ENCODE measurements around the gene CCDC9.

The CCDC9 gene

DNA sequence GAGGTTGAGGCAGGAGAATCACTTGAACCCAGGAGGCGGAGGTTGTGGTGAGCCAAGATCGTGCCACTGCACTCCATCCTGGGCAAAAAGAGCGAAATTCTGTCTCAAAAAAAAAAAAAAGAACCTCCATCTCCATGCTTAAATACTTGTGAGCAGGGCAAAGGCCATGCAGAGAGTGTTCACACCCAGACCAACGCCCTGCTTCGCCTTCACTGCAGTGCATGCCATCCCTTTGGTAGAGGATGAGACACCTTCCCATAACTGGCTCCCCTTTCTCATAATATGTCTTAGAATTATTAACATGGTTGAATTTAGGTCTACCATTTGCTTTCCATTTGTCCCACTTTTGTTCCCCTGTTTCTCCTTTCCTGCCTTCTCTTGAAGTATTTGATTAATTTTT is 40.7 kb upstream of the CCDC9 start:
- TF ChIP-seq FOXP2 (optimal IDR thresholded peaks at IDR 0.05; ENCODE audit: borderline replicate concordance, extremely low read depth, extremely low read length, insufficient read depth) (no peak), TAF1 (IDR thresholded peaks at IDR 0.05; ENCODE audit: borderline replicate concordance, insufficient read depth, low read length) (no peak), SIN3A (IDR thresholded peaks at IDR 0.05; ENCODE audit: borderline replicate concordance, insufficient read depth, low read length) (no peak), POLR2AphosphoS5 (IDR thresholded peaks at IDR 0.05; ENCODE audit: low read depth, low read length) (no peak)
- TF ChIP-seq, protein P1, sequence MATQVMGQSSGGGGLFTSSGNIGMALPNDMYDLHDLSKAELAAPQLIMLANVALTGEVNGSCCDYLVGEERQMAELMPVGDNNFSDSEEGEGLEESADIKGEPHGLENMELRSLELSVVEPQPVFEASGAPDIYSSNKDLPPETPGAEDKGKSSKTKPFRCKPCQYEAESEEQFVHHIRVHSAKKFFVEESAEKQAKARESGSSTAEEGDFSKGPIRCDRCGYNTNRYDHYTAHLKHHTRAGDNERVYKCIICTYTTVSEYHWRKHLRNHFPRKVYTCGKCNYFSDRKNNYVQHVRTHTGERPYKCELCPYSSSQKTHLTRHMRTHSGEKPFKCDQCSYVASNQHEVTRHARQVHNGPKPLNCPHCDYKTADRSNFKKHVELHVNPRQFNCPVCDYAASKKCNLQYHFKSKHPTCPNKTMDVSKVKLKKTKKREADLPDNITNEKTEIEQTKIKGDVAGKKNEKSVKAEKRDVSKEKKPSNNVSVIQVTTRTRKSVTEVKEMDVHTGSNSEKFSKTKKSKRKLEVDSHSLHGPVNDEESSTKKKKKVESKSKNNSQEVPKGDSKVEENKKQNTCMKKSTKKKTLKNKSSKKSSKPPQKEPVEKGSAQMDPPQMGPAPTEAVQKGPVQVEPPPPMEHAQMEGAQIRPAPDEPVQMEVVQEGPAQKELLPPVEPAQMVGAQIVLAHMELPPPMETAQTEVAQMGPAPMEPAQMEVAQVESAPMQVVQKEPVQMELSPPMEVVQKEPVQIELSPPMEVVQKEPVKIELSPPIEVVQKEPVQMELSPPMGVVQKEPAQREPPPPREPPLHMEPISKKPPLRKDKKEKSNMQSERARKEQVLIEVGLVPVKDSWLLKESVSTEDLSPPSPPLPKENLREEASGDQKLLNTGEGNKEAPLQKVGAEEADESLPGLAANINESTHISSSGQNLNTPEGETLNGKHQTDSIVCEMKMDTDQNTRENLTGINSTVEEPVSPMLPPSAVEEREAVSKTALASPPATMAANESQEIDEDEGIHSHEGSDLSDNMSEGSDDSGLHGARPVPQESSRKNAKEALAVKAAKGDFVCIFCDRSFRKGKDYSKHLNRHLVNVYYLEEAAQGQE (IDR thresholded peaks at IDR 0.05; ENCODE audit: insufficient read depth in 1 of 2, low read depth in 2 of 2, low read length in 2 of 2), result no peak

DNA sequence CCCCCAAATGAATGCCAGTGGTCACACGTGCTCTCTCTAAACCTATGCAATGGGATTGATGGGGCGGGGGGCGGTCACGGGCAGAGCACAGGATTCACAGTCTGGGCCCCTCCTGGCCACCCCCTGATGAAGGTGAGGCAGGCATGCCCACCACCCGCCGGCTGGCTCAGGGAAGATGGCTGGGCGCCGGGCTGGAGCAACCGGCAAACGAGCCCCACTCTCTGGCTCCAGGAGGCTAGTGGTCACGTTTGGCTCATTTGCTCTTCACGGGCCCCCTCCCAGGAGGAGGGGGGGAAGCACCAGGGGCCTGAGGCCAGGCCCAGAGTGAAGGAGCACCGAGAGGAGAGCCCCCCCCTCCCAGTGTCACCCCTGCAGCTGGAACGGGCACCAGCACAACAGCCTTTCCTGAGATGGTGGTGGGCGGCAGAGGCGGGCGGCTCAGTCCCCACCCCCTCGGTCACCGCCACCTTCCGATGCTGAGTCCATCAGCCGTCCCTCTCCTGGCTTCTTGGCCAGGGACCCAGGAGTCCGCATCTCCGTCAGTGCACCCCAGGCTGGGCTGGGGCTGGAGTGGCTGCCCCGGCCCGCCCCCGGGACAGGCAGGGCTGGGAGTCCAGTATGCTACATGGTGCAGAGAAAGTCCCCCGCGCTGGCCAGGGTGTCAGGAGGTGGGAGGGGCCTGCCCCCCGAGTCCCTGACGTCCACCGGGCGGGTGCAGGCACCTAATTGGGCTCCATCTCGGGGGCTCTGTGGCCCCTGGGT is 35.1 kb upstream of the CCDC9 start:
- TF ChIP-seq, protein P1 (IDR thresholded peaks at IDR 0.05; ENCODE audit: insufficient read depth in 1 of 2, low read depth in 2 of 2, low read length in 2 of 2), result no peak
- TF ChIP-seq POLR2AphosphoS5 (IDR thresholded peaks at IDR 0.05; ENCODE audit: low read depth, low read length) (no peak), TAF1 (IDR thresholded peaks at IDR 0.05; ENCODE audit: borderline replicate concordance, insufficient read depth, low read length) (no peak), FOXP2 (optimal IDR thresholded peaks at IDR 0.05; ENCODE audit: borderline replicate concordance, extremely low read depth, extremely low read length, insufficient read depth) (no peak), SIN3A (IDR thresholded peaks at IDR 0.05; ENCODE audit: borderline replicate concordance, insufficient read depth, low read length) (no peak)

DNA sequence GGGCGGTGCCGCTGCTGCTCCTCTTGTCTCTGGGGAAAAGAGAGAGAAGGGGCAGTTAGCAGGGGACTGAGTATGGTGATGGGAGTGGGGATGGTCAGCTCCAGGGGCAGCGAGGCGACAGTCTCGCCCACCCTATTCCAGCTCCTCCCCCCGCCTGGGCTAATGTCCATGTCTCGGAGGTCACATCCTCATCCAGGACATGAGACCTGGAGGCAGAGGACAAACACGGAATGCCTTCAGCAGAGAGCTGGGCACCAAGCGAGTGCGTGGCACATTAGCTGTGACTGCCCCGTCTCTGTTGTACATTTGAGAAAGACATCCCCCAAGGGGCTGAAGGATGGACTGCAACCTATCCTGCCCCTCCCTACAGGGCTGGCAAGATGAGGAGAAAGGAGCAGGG is 34.4 kb upstream of the CCDC9 start:
- TF ChIP-seq SIN3A (IDR thresholded peaks at IDR 0.05; ENCODE audit: borderline replicate concordance, insufficient read depth, low read length) (no peak), FOXP2 (optimal IDR thresholded peaks at IDR 0.05; ENCODE audit: borderline replicate concordance, extremely low read depth, extremely low read length, insufficient read depth) (no peak)

DNA sequence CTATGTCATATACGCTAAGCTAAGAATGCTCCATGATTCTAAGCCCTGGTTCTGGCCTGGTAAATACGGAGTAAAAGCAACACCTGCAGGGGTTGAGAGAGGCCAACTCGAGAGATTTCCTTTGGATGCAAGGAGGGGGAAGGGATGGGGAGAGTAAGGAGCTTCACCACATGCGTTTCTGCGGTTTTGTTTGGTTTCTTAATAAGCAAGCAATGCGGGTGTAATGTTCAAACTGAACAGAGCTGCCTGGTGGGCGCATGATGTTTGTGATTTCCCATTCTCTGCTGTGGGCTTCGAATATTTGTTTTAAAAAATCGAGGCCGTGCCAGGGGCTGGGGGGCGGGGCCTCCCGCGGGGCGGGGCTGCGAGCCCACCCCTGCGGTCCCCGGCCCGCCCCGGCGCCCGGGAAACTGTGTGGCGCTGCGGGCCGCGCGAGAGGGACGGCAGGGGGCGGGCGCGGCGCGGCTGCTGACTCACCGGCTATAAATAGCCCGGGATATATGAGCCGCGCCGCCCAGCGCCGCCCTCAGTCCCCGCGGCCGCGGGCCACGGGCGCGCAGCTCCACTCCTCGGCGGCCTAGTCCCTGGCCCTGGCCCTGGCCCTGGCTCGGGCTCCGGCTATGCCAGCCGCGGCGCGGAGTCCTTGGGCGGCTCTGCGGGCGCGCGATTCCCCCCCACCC is 30.4 kb upstream of the CCDC9 start:
- TF ChIP-seq FOXP2 (optimal IDR thresholded peaks at IDR 0.05; ENCODE audit: borderline replicate concordance, extremely low read depth, extremely low read length, insufficient read depth), result peak; percentile 61
- peak; percentile 99 for TF ChIP-seq POLR2AphosphoS5 (IDR thresholded peaks at IDR 0.05; ENCODE audit: low read depth, low read length)
- TF ChIP-seq, protein P1 (IDR thresholded peaks at IDR 0.05; ENCODE audit: insufficient read depth in 1 of 2, low read depth in 2 of 2, low read length in 2 of 2), result peak; percentile 29 to 60; a peak in 1 of 4 replicates
- 0 out of 2 replicates have a peak, but pooled peaks have one; percentile 47 for TF ChIP-seq SIN3A (IDR thresholded peaks at IDR 0.05; ENCODE audit: borderline replicate concordance, insufficient read depth, low read length)
- TF ChIP-seq TAF1 (IDR thresholded peaks at IDR 0.05; ENCODE audit: borderline replicate concordance, insufficient read depth, low read length), result peak; percentile 90

DNA sequence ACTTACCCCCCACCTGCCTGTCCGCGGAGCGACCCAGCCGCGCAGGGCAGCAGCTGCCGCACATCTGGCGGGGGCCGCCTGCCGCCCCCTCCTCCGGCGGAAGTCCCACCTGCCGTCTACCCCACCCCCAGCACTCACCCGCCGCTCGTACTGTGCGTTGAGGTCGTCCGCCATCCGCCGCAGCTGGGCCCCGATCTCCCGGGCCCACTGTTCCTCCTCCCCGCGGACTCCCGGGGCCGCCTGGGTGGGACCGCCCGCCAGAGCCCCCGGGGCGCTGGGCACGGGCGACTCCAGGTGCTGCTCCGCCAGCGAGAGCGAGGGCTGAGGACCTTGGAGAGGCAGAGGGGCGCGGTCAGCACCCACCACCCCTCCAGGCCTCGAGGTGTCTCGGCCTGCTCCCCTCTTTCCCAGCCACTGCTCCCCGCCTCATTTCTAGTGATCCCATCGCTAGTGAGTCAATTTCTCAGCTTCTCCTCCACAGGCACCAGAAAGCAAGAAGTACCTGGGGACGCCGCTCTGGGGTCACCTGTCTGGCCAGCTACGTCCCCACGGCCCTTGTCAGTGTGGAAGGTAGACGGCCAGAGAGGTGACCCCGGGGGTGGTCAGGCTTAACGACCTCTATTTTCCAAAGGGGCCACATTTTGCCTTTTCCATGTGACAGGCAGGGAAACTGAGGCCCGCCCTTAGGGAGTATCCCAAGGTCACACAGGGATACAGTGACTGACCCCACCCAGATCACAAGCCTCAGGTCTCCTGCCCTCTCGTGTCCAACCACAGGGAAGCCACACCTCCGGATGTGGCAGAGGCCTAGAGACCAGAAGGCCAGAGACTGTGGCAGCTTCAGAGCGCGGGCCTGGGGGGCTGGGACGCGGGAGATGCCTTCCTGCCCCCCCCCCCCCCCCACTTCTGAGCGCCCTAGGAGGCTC is 29.6 kb upstream of the CCDC9 start:
- TF ChIP-seq POLR2AphosphoS5 (IDR thresholded peaks at IDR 0.05; ENCODE audit: low read depth, low read length), result peak; percentile 19
- no peak for TF ChIP-seq SIN3A (IDR thresholded peaks at IDR 0.05; ENCODE audit: borderline replicate concordance, insufficient read depth, low read length)
- 0 out of 2 replicates have a peak, but pooled peaks have one; percentile 14 for TF ChIP-seq TAF1 (IDR thresholded peaks at IDR 0.05; ENCODE audit: borderline replicate concordance, insufficient read depth, low read length)
- TF ChIP-seq, protein P1 (IDR thresholded peaks at IDR 0.05; ENCODE audit: insufficient read depth in 1 of 2, low read depth in 2 of 2, low read length in 2 of 2), result no peak
- peak; percentile 8 for TF ChIP-seq FOXP2 (optimal IDR thresholded peaks at IDR 0.05; ENCODE audit: borderline replicate concordance, extremely low read depth, extremely low read length, insufficient read depth)

All from PFSK-1 (cell line).